Right lobe of liver (tissue), 6 donors: ENCODE results near the gene UGT1A3. TPM values are rescaled to one million over a fixed set of nuclear protein-coding genes. Genes with fewer than 3 reads are reported as not detected.

Source experiments
- ATAC-seq, 4 donors: fragments of 200-7000 bp; cut with Tn5 transposase; one replicate each; pipeline ENCODE4 v1.9.1; 2020; ENCODE audit warnings: mild to moderate bottlenecking in 4 of 4, moderate library complexity in 4 of 4
- DNase-seq, 3 donors: peaks; one replicate each; pipeline ENCODE4 v3.0.0-alpha.2; 2020
- H3K27ac ChIP-seq, 3 donors: fragments of 200-600 bp; one replicate each; pipeline ENCODE4 v1.8.0; 2022
- H3K27me3 ChIP-seq, 2 donors: fragments of 200-600 bp; one replicate each; pipeline ENCODE4 v1.8.0; 2022
- H3K36me3 ChIP-seq, 4 donors: fragments of 200-600 bp; sonication (generic) in 1 of 4; one replicate each; pipeline versions ENCODE4 v1.5.1 to v1.8.0; 2017 to 2022; ENCODE audit warnings: control low read depth in 1 of 4
- H3K4me1 ChIP-seq, 4 donors: fragments of 200-600 bp; sonication (generic) in 1 of 4; one replicate each; pipeline versions ENCODE4 v1.5.1 to v1.8.0; 2017 to 2022; ENCODE audit warnings: control low read depth in 1 of 4
- H3K4me3 ChIP-seq, 3 donors: fragments of 200-600 bp; one replicate each; pipeline ENCODE4 v1.8.0; 2022
- H3K9me3 ChIP-seq, 4 donors: fragments of 200-600 bp; sonication (generic) in 1 of 4; one replicate each; pipeline versions ENCODE4 v1.5.1 to v1.8.0; 2017 to 2022; ENCODE audit warnings: control low read depth in 1 of 4
- CTCF ChIP-seq, 4 donors: fragments of 200-600 bp in 3 of 4; fragments of 450-650 bp in 1 of 4; IDR thresholded peaks; one replicate each; pipeline versions ENCODE4 v1.5.1 to v1.8.0; 2016 to 2022; ENCODE audit warnings: antibody characterized with exemption in 4 of 4, mild to moderate bottlenecking in 2 of 4
- POLR2A ChIP-seq: fragments of 450-650 bp; IDR thresholded peaks from one replicate; pipeline ENCODE4 v1.6.1; 2017; ENCODE audit warnings: antibody characterized with exemption, mild to moderate bottlenecking
- WGBS: methylation state at CpG from one replicate; pipeline ENCODE4 v1.1.6; 2018; ENCODE audit warnings: low coverage, low lambda C conversion rate; ENCODE audit not compliant: insufficient coverage; ENCODE audit errors: missing lambda C conversion rate; 5-methylcytosine and 5-hydroxymethylcytosine counted together
- intact Hi-C, 2 donors: fragments of 100-400 bp; cut with DNase I; formaldehyde crosslinking; loops; one replicate each; pipeline versions ENCODE4 v1.11.2 to v1.14.1; 2022
- total RNA-seq, 6 experiments: library from RNA; depleted of rRNA in 2 of 6; stranded (reverse); fragments of >200 nt in 2 of 6; fragmentation: NEBNext Ultra II Directional in 3 of 6; extraction: Animal tissue kit (Norgen Biotek cat#: 25700) in 3 of 6; gene quantifications; one replicate each; pipeline versions ENCODE4 v1.1.0 to v1.2.4, GENCODE V29; 2016 to 2023
- donor health status: DM: no; HTN: yes; CAD: no.
- donor health status: DM: no; HTN: no; CAD: no.
- donor health status: DM: no; HTN: no; CAD: no.
- donor health status: DM: no; HTN: yes; CAD: no.
- donor health status: DM: no; HTN: yes; CAD: no.

UGT1A3 gene
- total RNA-seq, 6 experiments from 2014 or later, result 12.9 to 125 (median 22.0) TPM

- intact Hi-C loops, result no loop called here
- ATAC-seq (no peak), DNase-seq (peak in 1 of 3 donors; percentile 42)
- TF ChIP-seq CTCF (IDR thresholded peaks at IDR 0.05) (no peak), POLR2A (no peak)
- H3K4me3 ChIP-seq, result no peak overlapping the region
- H3K9me3 ChIP-seq, result no peaks in the 10 kb centered on the region
- no peaks in the 10 kb centered on the region for H3K27me3 ChIP-seq
- H3K27ac ChIP-seq, result no peak overlapping the region
- 46% methylated on average over 3 of the region's 18 CpGs for WGBS
- no peaks in the 10 kb centered on the region for H3K36me3 ChIP-seq
- peaks cover 0 to 35% (median 7%) of the 10 kb centered on the region in 4 donors for H3K4me1 ChIP-seq
Measured at GRCh38 chr2:233819884-233820773, 91.3 kb downstream of the UGT1A3 start.

GRCh38 chr2:233820774-233821105, 91.9 kb downstream of the UGT1A3 start:
- ATAC-seq (no peak), DNase-seq (peak in 1 of 3 donors; percentile 18)
- Histone ChIP-seq H3K36me3 (no peaks in the 10 kb centered on the region), H3K27ac (no peak overlapping the region), H3K4me3 (no peak overlapping the region), H3K9me3 (no peaks in the 10 kb centered on the region), H3K27me3 (no peaks in the 10 kb centered on the region), H3K4me1 (peaks cover 0 to 35% (median 7%) of the 10 kb centered on the region in 4 donors)
- TF ChIP-seq CTCF (IDR thresholded peaks at IDR 0.05) (no peak), POLR2A (no peak)
- WGBS, result 68% methylated on average over 4 of the region's 6 CpGs
- intact Hi-C loops, result no loop called here

GRCh38 chr2:233821196-233821595, 92.4 kb downstream of the UGT1A3 start:
- Histone ChIP-seq H3K4me3 (no peak overlapping the region), H3K36me3 (no peaks in the 10 kb centered on the region), H3K27ac (peak overlapping the region in 1 of 3 donors; percentile 60), H3K9me3 (no peaks in the 10 kb centered on the region), H3K4me1 (peaks cover 0 to 35% (median 7%) of the 10 kb centered on the region in 4 donors), H3K27me3 (no peaks in the 10 kb centered on the region)
- TF ChIP-seq CTCF (IDR thresholded peaks at IDR 0.05), result no peak
- TF ChIP-seq POLR2A, result no peak
- DNase-seq, result peak in 1 of 3 donors; percentile 17
- ATAC-seq, result no peak
- intact Hi-C loops, result no loop called here
- 81% methylated on average over 2 of the region's 3 CpGs for WGBS

- ATAC-seq (no peak), DNase-seq (no peak)
- Histone ChIP-seq H3K4me3 (no peak overlapping the region), H3K27me3 (no peaks in the 10 kb centered on the region), H3K36me3 (no peaks in the 10 kb centered on the region), H3K4me1 (peaks cover 0 to 35% (median 7%) of the 10 kb centered on the region in 4 donors), H3K27ac (peak overlapping the region in 1 of 3 donors; percentile 60), H3K9me3 (no peaks in the 10 kb centered on the region)
- 19% methylated on average over 4 of the region's 8 CpGs for WGBS
- no peak for TF ChIP-seq POLR2A
- no peak for TF ChIP-seq CTCF (IDR thresholded peaks at IDR 0.05)
- intact Hi-C loops, result no loop called here
Measured at GRCh38 chr2:233821709-233822100, 92.9 kb downstream of the UGT1A3 start.
